Measurements from ENCODE around the gene SATB2.

SATB2 gene

GRCh38 chr2:199457147-199458008 is at the start of gene SATB2:
Gene SATB2 (minus strand): TSS chr2:199457939. CDS start chr2:199456037, 1,902 bp downstream.
- H3K27ac ChIP-seq = peak within 1 kb of the TSS; percentile 77
- TF ChIP-seq ZFX (IDR thresholded peaks at IDR 0.05) (no peak), CTCF (conservative IDR thresholded peaks at IDR 0.05) (no peak)

- TF ChIP-seq CTCF (conservative IDR thresholded peaks at IDR 0.05) (no peak), ZFX (IDR thresholded peaks at IDR 0.05) (no peak)
- H3K27ac ChIP-seq = no peak overlapping the region
These were observed 48.1 kb upstream of the SATB2 start for GRCh38 chr2:199505755-199506403.

GRCh38 chr2:199503148-199503547 is 45.4 kb upstream of the SATB2 start:
- TF ChIP-seq CTCF (conservative IDR thresholded peaks at IDR 0.05) = no peak
- H3K27ac ChIP-seq = no peak overlapping the region

GRCh38 chr2:199499005-199499404 is 41.3 kb upstream of the SATB2 start:
- TF ChIP-seq CTCF (conservative IDR thresholded peaks at IDR 0.05) = no peak
- TF ChIP-seq ZFX (IDR thresholded peaks at IDR 0.05) = no peak
- H3K27ac ChIP-seq = no peak overlapping the region

GRCh38 chr2:199495147-199495546 is 37.4 kb upstream of the SATB2 start:
- TF ChIP-seq ZFX (IDR thresholded peaks at IDR 0.05) (no peak), CTCF (conservative IDR thresholded peaks at IDR 0.05) (no peak)
- no peak overlapping the region for H3K27ac ChIP-seq

GRCh38 chr2:199490049-199490448 is 32.3 kb upstream of the SATB2 start:
- TF ChIP-seq ZFX (IDR thresholded peaks at IDR 0.05) (no peak), CTCF (conservative IDR thresholded peaks at IDR 0.05) (no peak)
- H3K27ac ChIP-seq = no peak overlapping the region

- peak; percentile 85 for TF ChIP-seq CTCF (conservative IDR thresholded peaks at IDR 0.05)
- no peak for TF ChIP-seq ZFX (IDR thresholded peaks at IDR 0.05)
- no peak overlapping the region for H3K27ac ChIP-seq
These were observed 31.1 kb upstream of the SATB2 start for GRCh38 chr2:199488772-199489400.

Data from C4-2B (cell line).